ENCODE data around the gene LST1. TPM values are rescaled to one million over a fixed set of nuclear protein-coding genes. Genes with fewer than 3 reads are reported as not detected.

Gene LST1
- total RNA-seq, 1 experiment from 2014 or later = not detected

GRCh38 chr6:31557443-31558317 is 28.4 kb upstream of the LST1 start:
- H3K27ac ChIP-seq (ENCODE audit: low read depth, low read length, poor library complexity, severe bottlenecking) = no peak overlapping the region
- peaks cover 22% of the 10 kb centered on the region for H3K36me3 ChIP-seq (ENCODE audit: insufficient read depth, low read length, poor library complexity, severe bottlenecking)
- ChIA-PET POLR2A (ENCODE audit: low non-redundant PET) (interaction anchor here (0.7 kb wide), 1 partner anchor 21 kb away, joined by 8 read pairs; no protein-coding TSS in a partner anchor), CTCF (no interaction called here)
- H3K9me3 ChIP-seq (ENCODE audit: low read depth, low read length, poor library complexity, severe bottlenecking) = no peaks in the 10 kb centered on the region
- no peak overlapping the region for H3K4me3 ChIP-seq (ENCODE audit: low read depth, low read length, poor library complexity, severe bottlenecking)
- H3K27me3 ChIP-seq (replicated peaks; ENCODE audit: insufficient read depth, low read depth, low read length, poor library complexity) = no peaks in the 10 kb centered on the region
- no peak for DNase-seq (ENCODE audit: low spot score)
- BruUV-seq (replicated peaks) = no TSS peak
- TF ChIP-seq CTCF (conservative IDR thresholded peaks at IDR 0.05; ENCODE audit: low read depth, low read length) = no peak
- TF ChIP-seq EZH2 (IDR thresholded peaks at IDR 0.05; ENCODE audit: borderline replicate concordance, low read depth, low read length, poor library complexity, severe bottlenecking) = no peak
- intact Hi-C loops (cut with micrococcal nuclease; ENCODE audit: unreplicated experiment) = no loop called here
- H3K4me1 ChIP-seq (ENCODE audit: insufficient read depth, low read length, poor library complexity, severe bottlenecking) = no peaks in the 10 kb centered on the region

- H3K27ac ChIP-seq (ENCODE audit: low read depth, low read length, poor library complexity, severe bottlenecking) = no peak overlapping the region
- no TSS peak for BruUV-seq (replicated peaks)
- H3K9me3 ChIP-seq (ENCODE audit: low read depth, low read length, poor library complexity, severe bottlenecking) = no peaks in the 10 kb centered on the region
- H3K36me3 ChIP-seq (ENCODE audit: insufficient read depth, low read length, poor library complexity, severe bottlenecking) = peaks cover 20% of the 10 kb centered on the region
- ChIA-PET POLR2A (ENCODE audit: low non-redundant PET) (no interaction called here), CTCF (no interaction called here)
- intact Hi-C loops (cut with micrococcal nuclease; ENCODE audit: unreplicated experiment) = no loop called here
- no peaks in the 10 kb centered on the region for H3K4me1 ChIP-seq (ENCODE audit: insufficient read depth, low read length, poor library complexity, severe bottlenecking)
- H3K27me3 ChIP-seq (replicated peaks; ENCODE audit: insufficient read depth, low read depth, low read length, poor library complexity) = no peaks in the 10 kb centered on the region
- TF ChIP-seq CTCF (conservative IDR thresholded peaks at IDR 0.05; ENCODE audit: low read depth, low read length) (no peak), EZH2 (IDR thresholded peaks at IDR 0.05; ENCODE audit: borderline replicate concordance, low read depth, low read length, poor library complexity, severe bottlenecking) (no peak)
- H3K4me3 ChIP-seq (ENCODE audit: low read depth, low read length, poor library complexity, severe bottlenecking) = no peak overlapping the region
- DNase-seq (ENCODE audit: low spot score) = no peak
These were observed 27.8 kb upstream of the LST1 start for GRCh38 chr6:31558318-31558625.

GRCh38 chr6:31558631-31559500 is 27.2 kb upstream of the LST1 start:
- BruUV-seq (replicated peaks) = no TSS peak

More at GRCh38 chr6:31558631-31559500, 27.2 kb upstream of the LST1 start:
- no peaks in the 10 kb centered on the region for H3K27me3 ChIP-seq (replicated peaks; ENCODE audit: insufficient read depth, low read depth, low read length, poor library complexity)
- peaks cover 18% of the 10 kb centered on the region for H3K36me3 ChIP-seq (ENCODE audit: insufficient read depth, low read length, poor library complexity, severe bottlenecking)
- no peaks in the 10 kb centered on the region for H3K4me1 ChIP-seq (ENCODE audit: insufficient read depth, low read length, poor library complexity, severe bottlenecking)
- no peak for DNase-seq (ENCODE audit: low spot score)
- no peak overlapping the region for H3K4me3 ChIP-seq (ENCODE audit: low read depth, low read length, poor library complexity, severe bottlenecking)
- POLR2A ChIA-PET (ENCODE audit: low non-redundant PET) = no interaction called here
- TF ChIP-seq CTCF (conservative IDR thresholded peaks at IDR 0.05; ENCODE audit: low read depth, low read length) = no peak
- no peak for TF ChIP-seq EZH2 (IDR thresholded peaks at IDR 0.05; ENCODE audit: borderline replicate concordance, low read depth, low read length, poor library complexity, severe bottlenecking)
- intact Hi-C loops (cut with micrococcal nuclease; ENCODE audit: unreplicated experiment) = no loop called here
- CTCF ChIA-PET = no interaction called here
- no peak overlapping the region for H3K27ac ChIP-seq (ENCODE audit: low read depth, low read length, poor library complexity, severe bottlenecking)
- H3K9me3 ChIP-seq (ENCODE audit: low read depth, low read length, poor library complexity, severe bottlenecking) = no peaks in the 10 kb centered on the region

Measured in A673 (cell line).